ENCODE measurements around the gene CLEC5A. TPM values are rescaled to one million over a fixed set of nuclear protein-coding genes. Genes with fewer than 3 reads are reported as not detected.

CLEC5A gene
- total and polyA plus RNA-seq, 2 of the 8 experiments (the other 6 are each of a cell fraction or from before 2014, with no cell fraction given) = not detected

- TF ChIP-seq RAD21 (IDR thresholded peaks at IDR 0.05 in 1 of 2, conservative IDR thresholded peaks at IDR 0.05 in 1 of 2; ENCODE audit: low read depth in 2 of 2, low read length in 2 of 2) (no peak), RBBP5 (IDR thresholded peaks at IDR 0.05; ENCODE audit: borderline replicate concordance, low read depth, low read length) (no peak), SIN3A (conservative IDR thresholded peaks at IDR 0.05 in 1 of 2, IDR thresholded peaks at IDR 0.05 in 1 of 2; ENCODE audit: low read depth in 1 of 2, low read length in 2 of 2) (no peak), SP4 (IDR thresholded peaks at IDR 0.05; ENCODE audit: low read length) (no peak), NANOG (IDR thresholded peaks at IDR 0.05; ENCODE audit: insufficient read depth, low read depth, low read length, poor library complexity, severe bottlenecking) (no peak)
Measured at GRCh38 chr7:141941075-141941474, 5.7 kb downstream of the CLEC5A start (continued).
